HG03442 (cell line): ENCODE measurements around the gene RMND5B.
"Not testable (repeated sequence)": the region's sequence is repeated elsewhere in the genome, so short reads cannot be mapped to it uniquely, and the experiment has no call there.

Experiments
- ATAC-seq: cut with Tn5 transposase; IDR thresholded peaks from one replicate; pipeline ENCODE4 v1.9.1; 2021; ENCODE audit warnings: mild to moderate bottlenecking, moderate library complexity; ENCODE audit not compliant: unreplicated experiment

The RMND5B gene

GRCh38 chr5:178129296-178129695 lies 1.5 kb upstream of the RMND5B start:
- no peak for ATAC-seq

- ATAC-seq: not testable (repeated sequence)
Measured at GRCh38 chr5:178130234-178130575, 609 bp upstream of the RMND5B start.

GRCh38 chr5:178131446-178131996 lies 707 bp downstream of the RMND5B start:
- no peak for ATAC-seq

DNA sequence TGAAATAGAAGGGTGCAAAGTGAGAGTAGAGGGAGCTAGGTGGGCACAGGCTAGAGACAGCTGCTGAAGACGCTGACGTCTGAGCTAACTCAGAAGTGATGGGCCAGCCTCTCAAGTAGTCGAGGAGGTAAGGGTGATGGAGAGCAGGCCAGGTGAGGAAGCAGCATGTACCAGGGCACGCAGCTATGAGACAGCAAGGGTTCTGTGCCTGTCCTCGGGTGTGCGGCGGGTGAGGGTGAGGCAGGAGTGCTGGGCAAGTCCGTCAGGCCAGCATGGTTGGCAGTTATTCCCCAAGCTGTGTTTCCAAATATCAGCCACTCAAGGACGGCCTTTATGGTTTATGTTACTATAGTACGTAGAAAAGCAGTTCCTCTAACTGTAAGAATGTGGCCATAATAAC lies 6.2 kb downstream of the RMND5B start:
- ATAC-seq: no peak

DNA sequence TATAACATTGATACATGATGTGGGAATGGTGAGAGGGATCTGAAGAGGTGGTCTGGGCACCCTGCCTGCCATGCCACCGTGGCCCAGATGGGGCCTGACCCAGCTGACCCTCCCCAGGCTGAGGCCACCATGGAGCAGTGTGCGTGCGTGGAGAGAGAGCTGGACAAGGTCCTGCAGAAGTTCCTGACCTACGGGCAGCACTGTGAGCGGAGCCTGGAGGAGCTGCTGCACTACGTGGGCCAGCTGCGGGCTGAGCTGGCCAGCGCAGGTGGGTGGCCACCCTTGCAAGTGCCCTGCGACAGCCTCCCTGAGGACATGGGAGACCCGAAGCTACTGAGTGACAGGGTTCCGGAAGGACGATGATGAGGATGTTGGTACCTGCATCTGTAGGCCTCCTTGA lies 7.2 kb downstream of the RMND5B start:
- no peak for ATAC-seq

GRCh38 chr5:178141550-178141949 lies 10.7 kb downstream of the RMND5B start:
- ATAC-seq: no peak

DNA sequence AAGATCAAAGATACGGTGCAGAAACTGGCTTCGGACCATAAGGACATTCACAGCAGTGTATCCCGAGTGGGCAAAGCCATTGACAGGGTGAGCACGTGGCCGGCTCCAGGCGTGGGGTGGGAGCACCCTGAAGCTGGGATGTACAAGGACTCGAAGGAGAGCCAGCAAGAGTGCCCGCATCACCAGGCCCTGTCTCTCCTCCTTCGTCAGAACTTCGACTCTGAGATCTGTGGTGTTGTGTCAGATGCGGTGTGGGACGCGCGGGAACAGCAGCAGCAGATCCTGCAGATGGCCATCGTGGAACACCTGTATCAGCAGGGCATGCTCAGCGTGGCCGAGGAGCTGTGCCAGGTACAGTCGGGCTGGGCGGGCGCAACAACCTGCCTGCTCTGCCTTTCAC lies 11.8 kb downstream of the RMND5B start:
- no peak for ATAC-seq

DNA sequence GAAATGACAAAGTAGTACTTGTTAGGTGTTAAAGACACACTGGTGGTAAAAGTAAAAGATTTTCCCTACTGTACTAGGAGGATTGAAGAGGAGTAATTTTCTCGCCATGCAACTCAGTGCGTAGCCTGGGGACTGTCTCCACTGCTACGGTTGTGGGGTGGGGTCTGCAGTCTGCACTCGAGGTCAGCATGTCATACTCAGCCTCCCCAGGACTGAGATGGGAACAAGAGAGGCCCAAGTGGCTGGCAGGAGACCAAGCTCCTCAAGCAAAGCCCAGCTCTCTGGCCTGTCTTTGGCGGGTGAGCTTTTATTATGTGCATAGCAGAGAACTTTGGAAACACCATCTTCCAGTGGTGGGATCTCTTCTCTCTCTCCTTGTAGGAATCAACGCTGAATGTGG lies 12.4 kb downstream of the RMND5B start:
- no peak for ATAC-seq

DNA sequence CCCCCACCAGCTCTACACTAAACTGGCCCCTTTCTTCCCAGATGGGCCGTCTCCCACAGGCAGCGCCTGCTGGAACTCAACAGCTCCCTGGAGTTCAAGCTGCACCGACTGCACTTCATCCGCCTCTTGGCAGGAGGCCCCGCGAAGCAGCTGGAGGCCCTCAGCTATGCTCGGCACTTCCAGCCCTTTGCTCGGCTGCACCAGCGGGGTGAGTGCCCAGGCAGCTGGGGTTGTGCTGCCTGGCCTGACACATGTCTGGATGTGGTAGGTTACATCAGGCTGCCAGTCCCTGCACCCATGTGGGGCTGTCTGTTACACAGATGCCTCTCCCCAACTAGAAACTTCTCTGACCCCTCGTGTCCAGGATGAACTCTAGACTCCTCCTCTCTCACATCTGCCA lies 13.1 kb downstream of the RMND5B start:
- ATAC-seq: no peak

DNA sequence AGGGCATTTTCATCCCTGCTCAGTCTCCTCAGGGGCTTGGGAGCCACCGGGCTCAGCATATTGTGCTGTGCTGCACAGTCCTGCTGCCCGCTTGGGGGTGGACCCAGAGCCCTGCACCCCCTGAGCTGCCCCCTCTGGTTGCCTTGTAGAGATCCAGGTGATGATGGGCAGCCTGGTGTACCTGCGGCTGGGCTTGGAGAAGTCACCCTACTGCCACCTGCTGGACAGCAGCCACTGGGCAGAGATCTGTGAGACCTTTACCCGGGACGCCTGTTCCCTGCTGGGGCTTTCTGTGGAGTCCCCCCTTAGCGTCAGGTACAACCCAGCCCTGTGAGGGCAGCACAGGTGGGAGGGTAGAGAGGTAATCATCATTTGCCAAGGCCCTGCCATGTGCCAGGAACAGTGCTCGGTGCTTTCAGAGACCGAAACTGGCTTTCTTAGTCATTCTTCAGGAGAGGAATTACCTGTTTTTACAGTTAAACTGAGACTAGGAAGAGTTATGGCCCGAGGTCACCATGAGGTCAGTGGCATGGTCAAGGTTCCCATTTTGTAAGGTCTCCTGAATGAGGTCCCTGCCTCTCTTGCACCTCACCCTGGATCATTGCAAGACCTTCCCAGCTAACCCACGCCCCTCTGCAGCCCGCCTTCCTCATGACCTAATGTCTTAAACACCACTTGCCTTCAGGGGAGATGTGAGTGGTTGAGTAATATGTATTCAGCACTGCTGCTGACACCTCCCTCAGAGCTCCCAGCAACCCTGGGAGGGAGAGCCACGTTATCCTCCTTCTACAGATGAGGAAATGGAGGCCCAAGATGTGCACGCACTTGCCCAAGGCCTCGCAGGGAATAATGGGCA lies 15.4 kb downstream of the RMND5B start:
- no peak for ATAC-seq

DNA sequence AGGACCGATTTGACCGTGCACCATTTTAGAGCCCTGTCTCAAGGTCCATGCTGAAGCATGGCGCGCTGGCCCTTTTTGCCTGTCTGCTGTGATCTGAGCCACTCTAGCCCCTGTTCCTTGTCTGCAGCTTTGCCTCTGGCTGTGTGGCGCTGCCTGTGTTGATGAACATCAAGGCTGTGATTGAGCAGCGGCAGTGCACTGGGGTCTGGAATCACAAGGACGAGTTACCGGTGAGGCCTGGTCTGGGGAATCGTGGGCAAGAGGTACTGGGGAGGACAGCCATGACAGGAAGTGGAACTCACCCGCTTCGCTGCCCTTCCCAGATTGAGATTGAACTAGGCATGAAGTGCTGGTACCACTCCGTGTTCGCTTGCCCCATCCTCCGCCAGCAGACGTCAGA lies 16.6 kb downstream of the RMND5B start:
- ATAC-seq: no peak

DNA sequence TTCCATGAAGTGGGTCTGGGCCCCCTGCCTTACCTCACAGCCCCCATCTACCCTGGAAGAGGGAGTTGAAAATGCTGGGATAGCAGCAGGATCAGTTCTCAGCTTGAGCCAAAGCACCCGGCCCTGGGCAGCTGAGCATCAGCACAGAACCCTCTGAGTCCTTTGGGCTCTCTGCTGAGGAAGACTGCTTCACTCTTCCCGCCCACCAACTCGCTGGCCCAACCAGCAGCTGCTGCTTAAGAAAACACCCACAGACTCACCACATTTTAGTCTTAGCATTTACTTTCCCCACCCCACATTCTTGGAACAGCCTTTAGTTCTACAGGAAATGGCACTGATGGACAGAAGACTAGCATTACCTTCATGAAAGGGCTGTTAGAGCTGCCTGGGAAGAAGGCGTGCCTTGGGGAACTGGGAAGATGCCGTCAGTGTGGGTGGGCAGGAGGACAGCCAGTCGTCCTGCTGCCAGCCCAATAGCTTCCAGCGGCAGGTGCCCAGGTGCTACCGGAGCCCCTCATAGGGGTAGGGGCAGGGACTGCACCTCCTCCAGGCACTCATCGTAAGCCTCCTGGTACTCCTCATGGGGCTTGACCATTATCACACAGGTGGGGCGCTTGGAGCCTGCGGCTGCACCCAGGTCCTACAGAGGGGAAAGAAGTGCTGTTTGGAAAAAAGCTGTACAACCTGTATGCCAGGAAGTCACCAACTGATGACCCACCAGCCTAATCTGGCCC lies 18.6 kb downstream of the RMND5B start:
- no peak for ATAC-seq

DNA sequence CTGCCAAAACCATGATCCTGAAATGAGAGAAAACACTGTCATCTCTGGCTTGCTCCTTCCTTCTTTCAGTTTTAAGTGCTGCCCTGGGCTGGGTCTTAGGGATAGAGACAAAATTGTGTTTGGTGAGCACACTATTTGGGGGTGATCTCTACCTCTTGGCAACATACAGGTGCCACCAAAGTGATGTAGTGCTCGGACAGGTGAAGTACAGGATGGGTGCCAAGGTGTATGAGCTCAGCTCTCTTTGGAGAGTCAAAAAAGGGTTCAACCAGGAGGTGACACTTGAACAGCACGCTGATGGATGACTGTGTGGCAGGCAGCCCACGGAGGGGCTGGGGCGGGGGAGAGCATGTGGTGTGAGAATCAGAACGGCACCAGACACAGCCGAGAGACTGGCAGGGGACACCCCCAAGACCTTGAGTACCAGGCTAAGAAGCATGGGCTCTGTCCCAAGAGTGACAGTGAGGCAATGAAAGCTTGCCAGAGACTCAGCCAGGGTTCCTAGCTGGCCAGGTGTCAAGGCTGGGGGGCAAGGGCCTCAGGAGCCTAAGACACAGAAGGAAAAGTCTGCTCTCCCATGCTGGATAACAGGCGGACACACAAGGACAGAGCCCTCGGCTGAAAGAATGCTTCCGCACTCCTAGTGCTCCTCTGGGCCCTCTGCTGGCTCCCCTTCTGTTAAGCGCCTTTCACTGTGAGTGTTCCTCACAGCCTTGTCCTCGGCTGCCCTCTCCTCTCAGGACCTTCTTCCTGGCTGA lies 20.3 kb downstream of the RMND5B start:
- ATAC-seq: no peak

DNA sequence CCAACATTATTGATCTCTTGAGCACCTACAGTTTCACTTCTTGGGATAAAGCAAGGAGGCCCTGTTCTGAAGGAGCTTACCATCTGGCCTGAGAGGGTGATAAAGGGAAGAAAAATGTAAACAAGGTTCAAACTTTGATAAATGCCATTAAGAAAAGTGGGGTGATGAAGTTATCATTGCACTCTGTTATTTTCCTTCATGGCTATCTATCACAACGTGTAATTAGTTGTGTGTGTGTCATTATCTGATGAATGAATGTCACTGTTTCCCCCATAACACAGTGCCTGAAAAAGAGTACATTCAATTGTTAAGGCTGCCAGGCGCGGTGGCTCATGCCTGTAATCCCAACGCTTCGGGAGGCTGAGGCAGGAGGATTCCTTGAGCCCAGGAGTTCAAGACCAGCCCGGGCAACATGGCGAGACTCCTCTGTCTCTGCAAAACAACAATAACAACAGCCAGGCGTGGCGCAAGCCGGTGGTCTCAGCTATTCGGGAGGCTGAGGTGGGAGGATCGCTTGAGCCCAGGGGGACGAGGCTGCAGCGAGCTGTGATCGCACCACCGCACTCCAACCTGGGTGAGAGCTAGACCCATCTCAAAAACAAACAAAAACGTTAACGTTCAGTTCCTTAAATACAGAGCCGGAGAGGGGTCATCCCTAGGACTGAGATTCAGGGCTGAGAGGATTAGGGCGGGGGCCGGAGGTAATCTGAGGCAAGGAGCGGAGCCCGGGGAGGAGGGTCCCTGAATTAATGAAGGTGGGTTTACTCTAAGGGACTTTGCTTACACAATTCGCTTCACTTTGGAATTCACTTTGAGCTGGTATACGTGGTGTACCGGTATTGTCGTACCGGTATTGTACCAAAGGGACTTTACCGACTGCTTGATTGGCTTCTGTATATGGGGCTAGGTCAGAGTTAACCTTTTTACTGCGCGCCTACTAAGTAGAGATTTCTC lies 22.0 kb downstream of the RMND5B start:
- no peak for ATAC-seq

GRCh38 chr5:178153530-178154340 lies 22.9 kb downstream of the RMND5B start, which contains the start of gene NHP2:
TSS of gene NHP2 (minus strand) at chr5:178153885. CDS start at chr5:178153817, 68 bp downstream.
- ATAC-seq: peak; percentile 98

GRCh38 chr5:178155065-178155464 lies 24.3 kb downstream of the RMND5B start:
- ATAC-seq: no peak

- ATAC-seq: no peak
Measured at GRCh38 chr5:178160176-178160575, 29.4 kb downstream of the RMND5B start.

DNA sequence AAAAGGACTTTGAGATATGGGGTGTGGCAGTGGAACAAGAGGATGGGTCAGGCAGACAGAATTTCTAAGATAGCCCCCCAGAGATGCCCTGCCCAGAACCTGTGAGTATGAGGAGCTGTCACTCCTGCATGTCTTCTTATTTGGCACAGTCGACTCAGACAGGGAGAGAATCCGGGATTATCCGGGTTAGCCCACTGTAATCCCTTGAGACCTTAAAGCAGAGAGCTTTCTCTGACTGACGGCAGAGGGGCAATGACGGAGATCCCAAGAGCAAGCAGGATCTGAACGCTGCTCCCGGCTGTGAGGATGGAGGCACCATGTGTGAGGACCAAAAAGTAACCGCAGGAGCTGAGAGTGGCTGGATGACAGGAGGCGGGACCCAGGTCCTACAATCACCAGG lies 31.7 kb downstream of the RMND5B start:
- ATAC-seq: no peak
